Kidney epithelial cell (primary cell): ENCODE results near the gene ZNF266. TPM values are rescaled to one million over a fixed set of nuclear protein-coding genes. Genes with fewer than 3 reads are reported as not detected.
A peak's percentile ranks its signal among the peaks of the same experiment; 100 is the strongest.

Experiments used
- DNase-seq: peaks from one replicate; pipeline ENCODE4 v3.0.0-alpha.2; 2010; ENCODE audit warnings: low read depth
- H3K27me3 ChIP-seq: 2 replicates; pipeline ENCODE4 v1.6.0; 2011; ENCODE audit warnings: low read length; ENCODE audit not compliant: control insufficient read depth, insufficient read depth
- H3K36me3 ChIP-seq: 2 replicates; pipeline ENCODE4 v1.5.1; 2011; ENCODE audit warnings: low read length; ENCODE audit not compliant: control insufficient read depth, insufficient read depth
- H3K4me3 ChIP-seq: 2 replicates; pipeline ENCODE4 v1.5.1; 2011; ENCODE audit warnings: low read depth, mild to moderate bottlenecking, control low read depth, low read length
- CTCF ChIP-seq: IDR thresholded peaks from 2 replicates; pipeline ENCODE4 v1.5.1; 2011; ENCODE audit warnings: mild to moderate bottlenecking, moderate library complexity, low read length, control low read depth, inconsistent platforms; ENCODE audit not compliant: insufficient read depth, poor library complexity, severe bottlenecking
- total RNA-seq: library from RNA; depleted of rRNA; stranded (reverse); fragments of >200 nt; gene quantifications from 2 replicates; pipeline ENCODE4 v1.2.3, GENCODE V29; 2015

The ZNF266 gene
- total RNA-seq, 1 donor from 2014 or later = 14.2 TPM

GRCh38 chr19:9456018-9456689 lies 20.8 kb upstream of the ZNF266 start:
- no peaks in the 10 kb centered on the region for H3K36me3 ChIP-seq
- no peak overlapping the region for H3K4me3 ChIP-seq
- TF ChIP-seq CTCF = no peak
- DNase-seq = no peak
- no peaks in the 10 kb centered on the region for H3K27me3 ChIP-seq

DNA sequence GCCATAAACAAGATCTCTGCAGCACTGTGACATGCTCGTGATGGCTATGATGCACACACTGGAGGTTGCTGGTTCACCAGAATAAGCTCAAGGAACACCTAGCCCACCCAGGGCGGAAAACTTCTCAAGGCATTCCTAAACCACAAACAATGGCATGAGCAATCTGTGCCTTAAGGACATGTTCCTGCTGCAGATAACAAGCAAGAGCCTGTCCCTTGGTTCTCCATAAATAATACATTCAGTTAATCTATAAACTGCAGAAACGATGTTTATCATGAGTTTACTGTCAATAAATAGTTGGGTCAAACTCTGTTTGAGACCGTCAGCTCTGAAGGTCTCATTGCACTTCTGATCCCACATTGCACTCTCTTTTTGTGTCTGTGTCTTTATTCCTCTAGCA lies 18.6 kb upstream of the ZNF266 start:
- no peak for DNase-seq
- TF ChIP-seq CTCF = no peak
- no peaks in the 10 kb centered on the region for H3K36me3 ChIP-seq
- H3K4me3 ChIP-seq = no peak overlapping the region
- no peaks in the 10 kb centered on the region for H3K27me3 ChIP-seq

GRCh38 chr19:9445037-9445436 lies 9.7 kb upstream of the ZNF266 start:
- no peak for DNase-seq
- Histone ChIP-seq H3K27me3 (no peaks in the 10 kb centered on the region), H3K36me3 (no peaks in the 10 kb centered on the region), H3K4me3 (no peak overlapping the region)
- TF ChIP-seq CTCF = no peak

DNA sequence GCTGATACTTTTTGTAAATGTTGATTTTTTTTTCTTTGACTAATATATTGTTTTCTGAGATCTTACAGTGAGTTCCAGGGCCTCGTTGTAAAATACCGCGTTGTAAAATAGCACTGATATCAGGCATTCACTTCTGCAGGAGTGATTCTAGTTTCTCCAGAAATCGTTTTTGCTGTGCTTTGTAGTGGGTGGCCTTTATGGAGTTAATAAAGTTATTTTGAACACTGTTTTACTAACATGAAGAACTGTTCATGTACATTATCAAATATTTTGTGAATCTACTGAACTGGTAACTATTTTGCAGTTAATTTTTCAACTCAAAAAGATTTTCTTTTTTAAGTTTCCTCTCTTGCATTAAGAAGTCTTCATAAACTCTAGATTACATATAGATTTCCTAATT lies 985 bp upstream of the ZNF266 start:
- TF ChIP-seq CTCF = no peak
- Histone ChIP-seq H3K36me3 (no peaks in the 10 kb centered on the region), H3K4me3 (no peak overlapping the region), H3K27me3 (no peaks in the 10 kb centered on the region)
- no peak for DNase-seq

- Histone ChIP-seq H3K36me3 (peaks cover 1% of the 10 kb centered on the region), H3K27me3 (no peaks in the 10 kb centered on the region), H3K4me3 (no peak overlapping the region)
- no peak for DNase-seq
- TF ChIP-seq CTCF = peak; percentile 6
Measured at GRCh38 chr19:9431475-9431874, 3.9 kb downstream of the ZNF266 start.

GRCh38 chr19:9430444-9430843 lies 4.9 kb downstream of the ZNF266 start:
- no peak for DNase-seq
- H3K4me3 ChIP-seq = no peak overlapping the region
- H3K36me3 ChIP-seq = peaks cover 1% of the 10 kb centered on the region
- H3K27me3 ChIP-seq = no peaks in the 10 kb centered on the region
- no peak for TF ChIP-seq CTCF
